ENCODE measurements around the gene CERS6. TPM values are rescaled to one million over a fixed set of nuclear protein-coding genes. Genes with fewer than 3 reads are reported as not detected.
A peak's percentile ranks its signal among the peaks of the same experiment; 100 is the strongest.

CERS6 gene
- total RNA-seq, 1 experiment from 2014 or later: 37.6 TPM

- Histone ChIP-seq H3K27me3 (no peaks in the 10 kb centered on the region), H3K4me3 (no peak overlapping the region), H3K9me3 (replicated peaks) (no peaks in the 10 kb centered on the region), H3K27ac (no peak overlapping the region), H3K4me1 (peaks cover 2% of the 10 kb centered on the region; the same call in 1 of the 2 replicates), H3K36me3 (peaks cover 6% of the 10 kb centered on the region; the same call in 1 of the 2 replicates)
- DNase-seq: no peak
These were observed 106.9 kb downstream of the CERS6 start for GRCh38 chr2:168562971-168563370.

- Histone ChIP-seq H3K36me3 (peaks cover 6% of the 10 kb centered on the region; the same call in 1 of the 2 replicates), H3K9me3 (replicated peaks) (no peaks in the 10 kb centered on the region), H3K27me3 (no peaks in the 10 kb centered on the region), H3K4me1 (peaks cover 18% of the 10 kb centered on the region), H3K27ac (no peak overlapping the region), H3K4me3 (no peak overlapping the region)
- DNase-seq: no peak
These were observed 108.6 kb downstream of the CERS6 start for GRCh38 chr2:168564641-168565040.

- no peak for DNase-seq
- Histone ChIP-seq H3K27me3 (no peaks in the 10 kb centered on the region), H3K9me3 (replicated peaks) (no peaks in the 10 kb centered on the region), H3K4me3 (no peak overlapping the region), H3K27ac (no peak overlapping the region), H3K4me1 (peaks cover 22% of the 10 kb centered on the region), H3K36me3 (peaks cover 6% of the 10 kb centered on the region; the same call in 1 of the 2 replicates)
These were observed 109.0 kb downstream of the CERS6 start for GRCh38 chr2:168565112-168565511.

- Histone ChIP-seq H3K4me3 (no peak overlapping the region), H3K9me3 (replicated peaks) (no peaks in the 10 kb centered on the region), H3K27me3 (no peaks in the 10 kb centered on the region), H3K27ac (no peak overlapping the region), H3K4me1 (peaks cover 26% of the 10 kb centered on the region), H3K36me3 (peaks cover 6% of the 10 kb centered on the region; the same call in 1 of the 2 replicates)
- DNase-seq: no peak
These were observed 109.4 kb downstream of the CERS6 start for GRCh38 chr2:168565512-168565911.

- no peaks in the 10 kb centered on the region; the same call in 1 of the 2 replicates for H3K36me3 ChIP-seq
- H3K27me3 ChIP-seq: no peaks in the 10 kb centered on the region
- peaks cover 42% of the 10 kb centered on the region for H3K4me1 ChIP-seq
- DNase-seq: no peak
- no peak overlapping the region for H3K4me3 ChIP-seq
- H3K9me3 ChIP-seq (replicated peaks): no peaks in the 10 kb centered on the region
- H3K27ac ChIP-seq: no peak overlapping the region
These were observed 111.0 kb downstream of the CERS6 start for GRCh38 chr2:168566974-168567665.

- no peak for DNase-seq
These were observed 111.8 kb downstream of the CERS6 start for GRCh38 chr2:168567836-168568235.

GRCh38 chr2:168568476-168569267, 112.6 kb downstream of the CERS6 start:
- Histone ChIP-seq H3K27me3 (no peaks in the 10 kb centered on the region), H3K4me1 (peaks cover 55% of the 10 kb centered on the region), H3K4me3 (no peak overlapping the region), H3K27ac (peak overlapping the region; percentile 47), H3K36me3 (no peaks in the 10 kb centered on the region; the same call in 1 of the 2 replicates), H3K9me3 (replicated peaks) (no peaks in the 10 kb centered on the region)
- DNase-seq: peak in 1 of 2 experiments; percentile 31

More at GRCh38 chr2:168567836-168568235, 111.8 kb downstream of the CERS6 start:
- Histone ChIP-seq H3K27ac (no peak overlapping the region), H3K4me1 (peaks cover 47% of the 10 kb centered on the region), H3K9me3 (replicated peaks) (no peaks in the 10 kb centered on the region), H3K4me3 (no peak overlapping the region), H3K36me3 (no peaks in the 10 kb centered on the region; the same call in 1 of the 2 replicates), H3K27me3 (no peaks in the 10 kb centered on the region)

- Histone ChIP-seq H3K9me3 (replicated peaks) (no peaks in the 10 kb centered on the region), H3K36me3 (no peaks in the 10 kb centered on the region), H3K27me3 (no peaks in the 10 kb centered on the region), H3K4me3 (no peak overlapping the region), H3K4me1 (peaks cover 65% of the 10 kb centered on the region), H3K27ac (peak overlapping the region; percentile 83)
- peak; percentile 70 to 78 for DNase-seq
These were observed 115.0 kb downstream of the CERS6 start for GRCh38 chr2:168571061-168571460.

GRCh38 chr2:168573128-168573903, 117.2 kb downstream of the CERS6 start:
- H3K27ac ChIP-seq: peak overlapping the region; percentile 5; the same call in 1 of the 2 replicates
- no peak overlapping the region for H3K4me3 ChIP-seq
- H3K9me3 ChIP-seq (replicated peaks): no peaks in the 10 kb centered on the region
- no peaks in the 10 kb centered on the region for H3K36me3 ChIP-seq
- H3K4me1 ChIP-seq: peaks cover 59% of the 10 kb centered on the region
- DNase-seq: peak; percentile 42 to 53
- no peaks in the 10 kb centered on the region for H3K27me3 ChIP-seq

GRCh38 chr2:168574856-168575630, 119.0 kb downstream of the CERS6 start:
- Histone ChIP-seq H3K9me3 (replicated peaks) (no peaks in the 10 kb centered on the region), H3K4me1 (peaks cover 46% of the 10 kb centered on the region), H3K27me3 (no peaks in the 10 kb centered on the region), H3K4me3 (no peak overlapping the region), H3K27ac (no peak overlapping the region; the same call in 1 of the 2 replicates), H3K36me3 (no peaks in the 10 kb centered on the region)
- DNase-seq: peak in 1 of 2 experiments; percentile 52

- Histone ChIP-seq H3K9me3 (replicated peaks) (no peaks in the 10 kb centered on the region), H3K4me3 (no peak overlapping the region), H3K36me3 (no peaks in the 10 kb centered on the region), H3K27me3 (no peaks in the 10 kb centered on the region), H3K4me1 (peaks cover 23% of the 10 kb centered on the region), H3K27ac (no peak overlapping the region)
- DNase-seq: no peak
These were observed 121.8 kb downstream of the CERS6 start for GRCh38 chr2:168577885-168578284.

GRCh38 chr2:168583064-168583709, 127.1 kb downstream of the CERS6 start:
- Histone ChIP-seq H3K27me3 (no peaks in the 10 kb centered on the region), H3K9me3 (replicated peaks) (no peaks in the 10 kb centered on the region), H3K36me3 (no peaks in the 10 kb centered on the region), H3K4me1 (peaks cover 31% of the 10 kb centered on the region), H3K4me3 (no peak overlapping the region; the same call in 1 of the 2 replicates), H3K27ac (peak overlapping the region; percentile 77)
- DNase-seq: peak; percentile 27 to 46

- H3K4me3 ChIP-seq: no peak overlapping the region; the same call in 1 of the 2 replicates
- DNase-seq: peak; percentile 61 to 67
- peaks cover 29% of the 10 kb centered on the region for H3K4me1 ChIP-seq
- no peaks in the 10 kb centered on the region for H3K27me3 ChIP-seq
- no peaks in the 10 kb centered on the region for H3K36me3 ChIP-seq
- H3K27ac ChIP-seq: peak overlapping the region; percentile 77
- H3K9me3 ChIP-seq (replicated peaks): no peaks in the 10 kb centered on the region
These were observed 127.8 kb downstream of the CERS6 start for GRCh38 chr2:168583710-168584521.

Measured in SJCRH30 (cell line).